HG03342 (cell line): Measurements from ENCODE around the gene KRT222.

Source experiments
- ATAC-seq: cut with Tn5 transposase; IDR thresholded peaks from one replicate; pipeline ENCODE4 v1.9.1; 2021; ENCODE audit warnings: mild to moderate bottlenecking, moderate library complexity; ENCODE audit not compliant: unreplicated experiment

KRT222 gene

GRCh38 chr17:40615841-40616476 is 49.0 kb downstream of the KRT222 start:
- no peak for ATAC-seq

GRCh38 chr17:40615068-40615840 is 49.7 kb downstream of the KRT222 start:
- ATAC-seq = peak; percentile 53

GRCh38 chr17:40614431-40615067 is 50.4 kb downstream of the KRT222 start:
- no peak for ATAC-seq

GRCh38 chr17:40613467-40614154 is 51.4 kb downstream of the KRT222 start:
- no peak for ATAC-seq

- no peak for ATAC-seq
Measured at GRCh38 chr17:40612599-40613244, 52.3 kb downstream of the KRT222 start.

GRCh38 chr17:40611840-40612474 is 53.0 kb downstream of the KRT222 start:
- ATAC-seq = no peak

- ATAC-seq = no peak
Measured at GRCh38 chr17:40610359-40610758, 54.6 kb downstream of the KRT222 start.

GRCh38 chr17:40608061-40608581 is 56.9 kb downstream of the KRT222 start:
- ATAC-seq = no peak

- ATAC-seq = no peak
Measured at GRCh38 chr17:40607641-40608040, 57.3 kb downstream of the KRT222 start.

- ATAC-seq = no peak
Measured at GRCh38 chr17:40606548-40607353, 58.2 kb downstream of the KRT222 start.

GRCh38 chr17:40605306-40605705 is 59.7 kb downstream of the KRT222 start:
- no peak for ATAC-seq
